GM19193 (cell line): ENCODE measurements around the gene RBM28.

Experiments
- POLR2A ChIP-seq: IDR thresholded peaks from 4 replicates; pipeline ENCODE4 v1.6.1; 2011; ENCODE audit not compliant: insufficient read depth, insufficient read length; ENCODE audit errors: extremely low read depth

The RBM28 gene

GRCh38 chr7:128380483-128381106 lies 36.9 kb upstream of the RBM28 start:
- no peak for TF ChIP-seq POLR2A

- TF ChIP-seq POLR2A, result no peak
Measured at GRCh38 chr7:128379900-128380479, 36.3 kb upstream of the RBM28 start.

GRCh38 chr7:128378637-128379036 lies 34.9 kb upstream of the RBM28 start:
- no peak for TF ChIP-seq POLR2A

GRCh38 chr7:128376077-128376476 lies 32.4 kb upstream of the RBM28 start:
- TF ChIP-seq POLR2A, result no peak

- TF ChIP-seq POLR2A, result no peak
Measured at GRCh38 chr7:128374041-128374440, 30.3 kb upstream of the RBM28 start.

GRCh38 chr7:128373606-128374005 lies 29.9 kb upstream of the RBM28 start:
- no peak for TF ChIP-seq POLR2A

GRCh38 chr7:128370491-128370890 lies 26.8 kb upstream of the RBM28 start:
- TF ChIP-seq POLR2A, result no peak

- TF ChIP-seq POLR2A, result no peak
Measured at GRCh38 chr7:128366986-128367385, 23.3 kb upstream of the RBM28 start.

GRCh38 chr7:128366300-128366699 lies 22.6 kb upstream of the RBM28 start:
- TF ChIP-seq POLR2A, result no peak

GRCh38 chr7:128365432-128365831 lies 21.7 kb upstream of the RBM28 start:
- TF ChIP-seq POLR2A, result no peak

GRCh38 chr7:128364166-128364870 lies 20.6 kb upstream of the RBM28 start:
- no peak for TF ChIP-seq POLR2A

- no peak for TF ChIP-seq POLR2A
Measured at GRCh38 chr7:128363261-128363721, 19.6 kb upstream of the RBM28 start.

GRCh38 chr7:128362670-128363069 lies 19.0 kb upstream of the RBM28 start:
- no peak for TF ChIP-seq POLR2A

- no peak for TF ChIP-seq POLR2A
Measured at GRCh38 chr7:128361411-128362379, 18.0 kb upstream of the RBM28 start, which contains the start of gene PRRT4. Gene PRRT4 (minus strand): TSS chr7:128361690.

GRCh38 chr7:128360359-128360678 lies 16.6 kb upstream of the RBM28 start:
- no peak for TF ChIP-seq POLR2A
